ENCODE data around the gene SCAMP1. TPM values are rescaled to one million over a fixed set of nuclear protein-coding genes. Genes with fewer than 3 reads are reported as not detected.
A peak's percentile ranks its signal among the peaks of the same experiment; 100 is the strongest.

The SCAMP1 gene
- total and polyA plus RNA-seq, 8 donors, result 31.9 to 58.2 (median 46.1) TPM

GRCh38 chr5:78323241-78323640, 37.2 kb upstream of the SCAMP1 start:
- Histone ChIP-seq H3K4me1 (no peaks in the 10 kb centered on the region), H3K9me3 (no peaks in the 10 kb centered on the region), H3K27ac (no peak overlapping the region), H3K4me3 (no peak overlapping the region), H3K27me3 (no peaks in the 10 kb centered on the region), H3K36me3 (no peaks in the 10 kb centered on the region)
- intact Hi-C loops (cut with DNase I), result loop anchor here in 1 of 2 donors (10.0 kb wide), 1 partner anchor 642 kb away; no protein-coding TSS in a partner anchor
- DNase-seq, result no peak
- no peak for ATAC-seq
- TF ChIP-seq, protein P1, sequence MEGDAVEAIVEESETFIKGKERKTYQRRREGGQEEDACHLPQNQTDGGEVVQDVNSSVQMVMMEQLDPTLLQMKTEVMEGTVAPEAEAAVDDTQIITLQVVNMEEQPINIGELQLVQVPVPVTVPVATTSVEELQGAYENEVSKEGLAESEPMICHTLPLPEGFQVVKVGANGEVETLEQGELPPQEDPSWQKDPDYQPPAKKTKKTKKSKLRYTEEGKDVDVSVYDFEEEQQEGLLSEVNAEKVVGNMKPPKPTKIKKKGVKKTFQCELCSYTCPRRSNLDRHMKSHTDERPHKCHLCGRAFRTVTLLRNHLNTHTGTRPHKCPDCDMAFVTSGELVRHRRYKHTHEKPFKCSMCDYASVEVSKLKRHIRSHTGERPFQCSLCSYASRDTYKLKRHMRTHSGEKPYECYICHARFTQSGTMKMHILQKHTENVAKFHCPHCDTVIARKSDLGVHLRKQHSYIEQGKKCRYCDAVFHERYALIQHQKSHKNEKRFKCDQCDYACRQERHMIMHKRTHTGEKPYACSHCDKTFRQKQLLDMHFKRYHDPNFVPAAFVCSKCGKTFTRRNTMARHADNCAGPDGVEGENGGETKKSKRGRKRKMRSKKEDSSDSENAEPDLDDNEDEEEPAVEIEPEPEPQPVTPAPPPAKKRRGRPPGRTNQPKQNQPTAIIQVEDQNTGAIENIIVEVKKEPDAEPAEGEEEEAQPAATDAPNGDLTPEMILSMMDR (IDR thresholded peaks at IDR 0.05), result no peak

DNA sequence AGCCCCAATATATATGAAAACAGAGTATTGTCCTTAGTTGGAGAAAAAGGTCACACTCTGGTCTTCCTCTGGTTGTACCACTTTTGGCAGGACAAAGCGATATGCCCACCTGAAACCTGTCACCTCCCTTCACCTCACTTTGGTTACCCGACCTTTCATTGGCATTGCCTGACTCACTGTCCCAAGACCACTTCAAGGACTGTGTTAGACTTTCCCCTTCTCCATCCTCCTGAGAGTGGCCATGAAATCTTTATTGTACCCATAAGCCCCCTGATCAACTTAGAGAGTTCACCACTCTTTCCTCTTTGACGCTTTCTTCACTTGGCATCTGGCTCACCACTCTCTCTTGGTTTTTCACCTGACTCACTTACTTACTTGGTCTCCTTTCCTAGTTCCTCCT, 33.5 kb upstream of the SCAMP1 start:
- no peak overlapping the region for H3K27ac ChIP-seq
- no peaks in the 10 kb centered on the region for H3K4me1 ChIP-seq
- no peak overlapping the region for H3K4me3 ChIP-seq
- DNase-seq (no peak), ATAC-seq (no peak)
- intact Hi-C loops (cut with DNase I), result loop anchor here in 1 of 2 donors (10.0 kb wide), 1 partner anchor 638 kb away; no protein-coding TSS in a partner anchor
- H3K36me3 ChIP-seq, result no peaks in the 10 kb centered on the region
- TF ChIP-seq, protein P1 (IDR thresholded peaks at IDR 0.05), result no peak
- no peaks in the 10 kb centered on the region for H3K27me3 ChIP-seq
- no peaks in the 10 kb centered on the region for H3K9me3 ChIP-seq

GRCh38 chr5:78327761-78328510, 32.5 kb upstream of the SCAMP1 start:
- Histone ChIP-seq H3K4me3 (no peak overlapping the region), H3K27me3 (no peaks in the 10 kb centered on the region), H3K36me3 (no peaks in the 10 kb centered on the region), H3K4me1 (no peaks in the 10 kb centered on the region), H3K9me3 (no peaks in the 10 kb centered on the region), H3K27ac (no peak overlapping the region)
- TF ChIP-seq, protein P1 (IDR thresholded peaks at IDR 0.05), result no peak
- intact Hi-C loops (cut with DNase I), result loop anchor here in 1 of 2 donors (10.0 kb wide), 1 partner anchor 637 kb away; no protein-coding TSS in a partner anchor
- DNase-seq, result no peak
- peak; percentile 47 for ATAC-seq

GRCh38 chr5:78328585-78329173, 31.7 kb upstream of the SCAMP1 start:
- ATAC-seq (no peak), DNase-seq (no peak)
- H3K4me3 ChIP-seq, result no peak overlapping the region
- no peaks in the 10 kb centered on the region for H3K4me1 ChIP-seq
- H3K27ac ChIP-seq, result no peak overlapping the region
- H3K9me3 ChIP-seq, result no peaks in the 10 kb centered on the region
- TF ChIP-seq, protein P1 (IDR thresholded peaks at IDR 0.05), result no peak
- no peaks in the 10 kb centered on the region for H3K27me3 ChIP-seq
- intact Hi-C loops (cut with DNase I), result loop anchor here in 1 of 2 donors (10.0 kb wide), 1 partner anchor 636 kb away; no protein-coding TSS in a partner anchor
- no peaks in the 10 kb centered on the region for H3K36me3 ChIP-seq

DNA sequence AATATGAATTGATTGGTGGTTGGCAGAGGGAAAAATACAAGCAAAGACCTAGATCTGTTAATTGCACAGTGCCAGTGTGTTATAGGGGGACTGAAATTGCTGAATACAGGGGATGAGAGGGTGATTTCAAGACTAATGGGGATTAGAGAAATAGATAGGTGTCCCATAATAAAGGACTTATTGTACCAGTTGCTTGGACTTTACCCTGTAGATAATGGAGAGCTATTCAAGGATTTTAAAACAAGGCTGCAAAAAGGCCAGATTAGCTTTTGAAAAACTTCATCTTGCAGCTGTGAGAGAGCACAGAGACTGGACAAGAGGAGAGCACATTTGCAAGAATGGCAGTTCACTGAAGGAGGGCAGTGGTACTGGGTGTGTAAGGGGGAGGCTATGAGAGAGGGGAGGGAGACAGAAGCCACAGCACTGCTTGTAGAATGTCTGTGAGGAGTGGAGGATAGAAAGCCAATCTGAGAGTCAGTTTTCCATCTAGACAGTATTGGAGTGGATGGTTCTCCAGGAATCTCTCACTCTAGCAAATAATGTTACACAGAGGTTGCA, 28.8 kb upstream of the SCAMP1 start:
- DNase-seq (no peak), ATAC-seq (no peak)
- H3K36me3 ChIP-seq, result no peaks in the 10 kb centered on the region
- H3K27ac ChIP-seq, result no peak overlapping the region
- intact Hi-C loops (cut with DNase I), result no loop called here
- H3K4me1 ChIP-seq, result no peaks in the 10 kb centered on the region
- H3K27me3 ChIP-seq, result no peaks in the 10 kb centered on the region
- H3K4me3 ChIP-seq, result no peak overlapping the region
- H3K9me3 ChIP-seq, result no peaks in the 10 kb centered on the region
- TF ChIP-seq, protein P1 (IDR thresholded peaks at IDR 0.05), result no peak

Data from left lung (tissue), 10 donors.